ENCODE results near the gene KIAA1217.

- TF ChIP-seq CTCF (IDR thresholded peaks at IDR 0.05) (no peak), POLR2A (IDR thresholded peaks at IDR 0.05) (no peak)
Measured at GRCh38 chr10:24551161-24551560, 342.2 kb downstream of the KIAA1217 start.
